Lower leg skin (tissue), 4 donors: ENCODE data around the gene KCTD16. TPM values are rescaled to one million over a fixed set of nuclear protein-coding genes. Genes with fewer than 3 reads are reported as not detected.

Experiments
- DNase-seq, 2 donors: peaks; one replicate each; pipeline ENCODE4 v3.0.0-alpha.2; 2019; ENCODE audit warnings: low spot score in 2 of 2
- H3K4me3 ChIP-seq: fragments of 200-600 bp; sonication (generic); 2 replicates; pipeline ENCODE4 v1.5.1; 2017; ENCODE audit warnings: mild to moderate bottlenecking, low read depth; ENCODE audit not compliant: poor library complexity, severe bottlenecking
- POLR2A ChIP-seq, 2 donors: fragments of 450-650 bp; IDR thresholded peaks; one replicate each; pipeline ENCODE4 v1.6.1; 2016 to 2017; ENCODE audit warnings: antibody characterized with exemption in 2 of 2, mild to moderate bottlenecking in 1 of 2, moderate library complexity in 1 of 2
- WGBS, 2 donors: methylation state at CpG; one replicate each; pipeline ENCODE4 v1.1.5; 2018; 5-methylcytosine and 5-hydroxymethylcytosine counted together
- intact Hi-C: fragments of 100-400 bp; cut with DNase I; formaldehyde crosslinking; loops from one replicate; pipeline ENCODE4 v1.15.0; 2023; ENCODE audit warnings: low total_unique reads
- total RNA-seq, 4 donors: library from RNA; depleted of rRNA; stranded (reverse); fragments of >200 nt; gene quantifications; one replicate each; pipeline ENCODE4 v1.1.0, GENCODE V29; 2016
- TF ChIP-seq, protein P1 (sequence below), 3 donors: fragments of 450-650 bp; IDR thresholded peaks; one replicate each; pipeline ENCODE4 v1.5.1; 2016; ENCODE audit warnings: antibody characterized with exemption in 3 of 3, mild to moderate bottlenecking in 3 of 3, moderate library complexity in 2 of 3

KCTD16 gene
- total RNA-seq, 4 donors from 2014 or later: not detected

GRCh38 chr5:144468571-144468970, 297.9 kb downstream of the KCTD16 start:
- 65 to 72% methylated on average over 4 of the region's 4 CpGs for WGBS, 2 donors

GRCh38 chr5:144469106-144469505, 298.4 kb downstream of the KCTD16 start:
- DNase-seq: no peak
- no peak overlapping the region for H3K4me3 ChIP-seq
- intact Hi-C loops: no loop called here
- 76 to 80% methylated on average over 4 of the region's 4 CpGs for WGBS, 2 donors
- TF ChIP-seq, protein P1, sequence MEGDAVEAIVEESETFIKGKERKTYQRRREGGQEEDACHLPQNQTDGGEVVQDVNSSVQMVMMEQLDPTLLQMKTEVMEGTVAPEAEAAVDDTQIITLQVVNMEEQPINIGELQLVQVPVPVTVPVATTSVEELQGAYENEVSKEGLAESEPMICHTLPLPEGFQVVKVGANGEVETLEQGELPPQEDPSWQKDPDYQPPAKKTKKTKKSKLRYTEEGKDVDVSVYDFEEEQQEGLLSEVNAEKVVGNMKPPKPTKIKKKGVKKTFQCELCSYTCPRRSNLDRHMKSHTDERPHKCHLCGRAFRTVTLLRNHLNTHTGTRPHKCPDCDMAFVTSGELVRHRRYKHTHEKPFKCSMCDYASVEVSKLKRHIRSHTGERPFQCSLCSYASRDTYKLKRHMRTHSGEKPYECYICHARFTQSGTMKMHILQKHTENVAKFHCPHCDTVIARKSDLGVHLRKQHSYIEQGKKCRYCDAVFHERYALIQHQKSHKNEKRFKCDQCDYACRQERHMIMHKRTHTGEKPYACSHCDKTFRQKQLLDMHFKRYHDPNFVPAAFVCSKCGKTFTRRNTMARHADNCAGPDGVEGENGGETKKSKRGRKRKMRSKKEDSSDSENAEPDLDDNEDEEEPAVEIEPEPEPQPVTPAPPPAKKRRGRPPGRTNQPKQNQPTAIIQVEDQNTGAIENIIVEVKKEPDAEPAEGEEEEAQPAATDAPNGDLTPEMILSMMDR (IDR thresholded peaks at IDR 0.05): no peak
- no peak for TF ChIP-seq POLR2A (IDR thresholded peaks at IDR 0.05)

More at GRCh38 chr5:144468571-144468970, 297.9 kb downstream of the KCTD16 start:
- TF ChIP-seq, protein P1 (IDR thresholded peaks at IDR 0.05): no peak
- TF ChIP-seq POLR2A (IDR thresholded peaks at IDR 0.05): no peak
- no peak for DNase-seq
- no peak overlapping the region for H3K4me3 ChIP-seq
- intact Hi-C loops: no loop called here

- TF ChIP-seq, protein P1 (IDR thresholded peaks at IDR 0.05): no peak
- no peak for TF ChIP-seq POLR2A (IDR thresholded peaks at IDR 0.05)
- no peak for DNase-seq
- WGBS, 2 donors: 65% methylated on average over 2 of the region's 2 CpGs
- H3K4me3 ChIP-seq: no peak overlapping the region
- intact Hi-C loops: no loop called here
These were observed 301.5 kb downstream of the KCTD16 start for GRCh38 chr5:144472221-144472620.

DNA sequence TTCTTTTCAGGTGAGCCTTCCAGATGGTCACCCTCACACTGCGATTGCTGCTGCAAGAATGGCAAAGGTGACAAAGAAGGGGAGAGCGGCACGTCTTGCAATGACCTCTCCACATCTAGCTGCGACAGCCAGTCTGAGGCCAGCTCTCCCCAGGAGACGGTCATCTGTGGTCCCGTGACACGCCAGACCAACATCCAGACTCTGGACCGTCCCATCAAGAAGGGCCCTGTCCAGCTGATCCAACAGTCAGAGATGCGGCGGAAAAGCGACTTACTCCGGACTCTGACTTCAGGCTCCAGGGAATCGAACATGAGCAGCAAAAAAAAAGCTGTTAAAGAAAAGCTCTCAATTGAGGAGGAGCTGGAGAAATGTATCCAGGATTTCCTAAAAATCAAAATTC, 303.0 kb downstream of the KCTD16 start:
- no peak for DNase-seq
- intact Hi-C loops: no loop called here
- no peak for TF ChIP-seq POLR2A (IDR thresholded peaks at IDR 0.05)
- TF ChIP-seq, protein P1 (IDR thresholded peaks at IDR 0.05): no peak
- no peak overlapping the region for H3K4me3 ChIP-seq
- 90 to 93% methylated on average over 13 of the region's 13 CpGs for WGBS, 2 donors

DNA sequence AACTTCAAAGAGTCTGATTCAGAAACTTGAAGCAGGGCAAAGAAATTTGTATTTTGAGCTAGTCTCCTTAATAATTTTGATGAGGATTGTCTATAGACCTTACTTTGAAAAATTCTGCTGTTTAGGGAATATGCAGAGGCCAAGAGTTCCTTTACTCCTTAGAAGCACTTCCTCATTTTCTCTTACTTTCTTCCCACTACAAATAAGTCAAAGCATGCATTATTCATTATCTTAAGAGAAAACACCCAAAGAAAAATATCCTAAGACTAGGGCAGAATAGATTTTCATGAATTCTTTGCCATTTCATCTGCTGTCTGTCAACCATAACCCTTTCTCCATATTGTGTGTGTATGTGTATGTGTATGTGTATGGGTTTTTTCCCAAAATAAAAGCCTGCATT, 307.9 kb downstream of the KCTD16 start:
- intact Hi-C loops: no loop called here
- no peak overlapping the region for H3K4me3 ChIP-seq
- DNase-seq: no peak
- no peak for TF ChIP-seq POLR2A (IDR thresholded peaks at IDR 0.05)
- TF ChIP-seq, protein P1 (IDR thresholded peaks at IDR 0.05): no peak

DNA sequence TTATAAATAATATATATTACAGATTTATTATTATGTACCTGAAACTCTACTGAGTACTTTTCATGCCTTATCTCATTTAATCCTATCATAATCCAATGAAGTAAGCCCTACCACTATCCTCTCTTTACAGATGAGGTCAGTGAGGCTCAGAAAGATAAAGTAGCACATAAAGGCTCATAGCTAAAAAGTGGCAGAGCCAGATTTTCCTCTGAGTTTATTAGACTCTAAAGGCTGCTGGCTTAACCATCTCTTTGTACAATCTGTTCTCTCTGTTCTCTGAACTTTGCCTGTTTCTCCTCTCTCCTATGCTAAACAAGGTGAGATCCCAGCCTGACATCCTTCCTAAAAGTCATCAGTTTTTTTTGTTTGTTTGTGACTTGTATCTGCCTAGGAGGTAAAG, 311.2 kb downstream of the KCTD16 start:
- H3K4me3 ChIP-seq: no peak overlapping the region
- no peak for DNase-seq
- TF ChIP-seq POLR2A (IDR thresholded peaks at IDR 0.05): no peak
- TF ChIP-seq, protein P1 (IDR thresholded peaks at IDR 0.05): no peak
- intact Hi-C loops: no loop called here
